ENCODE data around the gene ZNF783. TPM values are rescaled to one million over a fixed set of nuclear protein-coding genes. Genes with fewer than 3 reads are reported as not detected.
"Not testable (repeated sequence)": the region's sequence is repeated elsewhere in the genome, so short reads cannot be mapped to it uniquely, and the experiment has no call there.

Gene ZNF783
- total and polyA plus RNA-seq, 7 donors = 1.2 to 15.2 (median 9.4) TPM

DNA sequence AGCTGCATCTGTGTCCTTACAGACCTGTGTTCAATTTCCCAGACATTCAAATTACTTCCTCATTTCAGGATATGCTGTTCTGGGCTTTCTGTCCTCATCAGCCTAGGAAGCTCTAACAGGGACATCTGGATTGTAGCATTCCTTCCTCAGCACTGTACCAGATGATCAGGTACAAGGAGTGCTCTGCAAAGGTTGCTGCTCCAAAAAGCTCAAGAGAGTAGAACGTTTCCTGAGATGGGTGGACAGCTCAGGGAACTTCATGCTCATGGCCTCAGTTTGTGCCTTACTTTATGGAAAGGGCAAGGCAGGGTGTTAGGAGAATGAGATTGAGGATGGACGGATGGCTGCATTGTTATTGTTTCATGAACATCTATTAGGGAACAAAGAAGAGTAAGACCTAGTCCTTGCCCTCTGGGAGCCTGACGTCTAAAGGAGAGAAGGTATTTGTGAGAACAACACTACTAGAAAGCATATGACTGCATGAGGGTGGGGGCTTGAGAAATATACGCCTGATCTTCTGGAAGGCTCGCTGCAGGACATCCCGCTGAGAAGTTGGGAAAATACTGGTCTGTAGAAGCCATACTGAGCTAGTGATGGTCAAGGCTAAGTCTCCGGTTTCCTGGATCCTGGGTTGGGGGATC lies 33.0 kb upstream of the ZNF783 start:
- H3K9me3 ChIP-seq = no peaks in the 10 kb centered on the region
- no peak overlapping the region for H3K27ac ChIP-seq
- no peaks in the 10 kb centered on the region for H3K27me3 ChIP-seq
- intact Hi-C loops (cut with DNase I) = no loop called here
- no peak overlapping the region for H3K4me3 ChIP-seq
- H3K4me1 ChIP-seq = no peaks in the 10 kb centered on the region
- WGBS, 2 donors = 54 to 61% methylated on average over 7 of the region's 7 CpGs
- no peak for DNase-seq
- peaks cover 7 to 20% (median 13%) of the 10 kb centered on the region in 4 donors for H3K36me3 ChIP-seq
- TF ChIP-seq POLR2AphosphoS5 (IDR thresholded peaks at IDR 0.05) (no peak), POLR2A (IDR thresholded peaks at IDR 0.05) (no peak), EP300 (IDR thresholded peaks at IDR 0.05) (no peak)
- TF ChIP-seq, protein P1, sequence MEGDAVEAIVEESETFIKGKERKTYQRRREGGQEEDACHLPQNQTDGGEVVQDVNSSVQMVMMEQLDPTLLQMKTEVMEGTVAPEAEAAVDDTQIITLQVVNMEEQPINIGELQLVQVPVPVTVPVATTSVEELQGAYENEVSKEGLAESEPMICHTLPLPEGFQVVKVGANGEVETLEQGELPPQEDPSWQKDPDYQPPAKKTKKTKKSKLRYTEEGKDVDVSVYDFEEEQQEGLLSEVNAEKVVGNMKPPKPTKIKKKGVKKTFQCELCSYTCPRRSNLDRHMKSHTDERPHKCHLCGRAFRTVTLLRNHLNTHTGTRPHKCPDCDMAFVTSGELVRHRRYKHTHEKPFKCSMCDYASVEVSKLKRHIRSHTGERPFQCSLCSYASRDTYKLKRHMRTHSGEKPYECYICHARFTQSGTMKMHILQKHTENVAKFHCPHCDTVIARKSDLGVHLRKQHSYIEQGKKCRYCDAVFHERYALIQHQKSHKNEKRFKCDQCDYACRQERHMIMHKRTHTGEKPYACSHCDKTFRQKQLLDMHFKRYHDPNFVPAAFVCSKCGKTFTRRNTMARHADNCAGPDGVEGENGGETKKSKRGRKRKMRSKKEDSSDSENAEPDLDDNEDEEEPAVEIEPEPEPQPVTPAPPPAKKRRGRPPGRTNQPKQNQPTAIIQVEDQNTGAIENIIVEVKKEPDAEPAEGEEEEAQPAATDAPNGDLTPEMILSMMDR (IDR thresholded peaks at IDR 0.05) = no peak

- intact Hi-C loops (cut with DNase I) = no loop called here
- Histone ChIP-seq H3K4me1 (no peaks in the 10 kb centered on the region), H3K27me3 (no peaks in the 10 kb centered on the region), H3K27ac (no peak overlapping the region), H3K4me3 (no peak overlapping the region), H3K36me3 (peaks cover 2 to 14% (median 8%) of the 10 kb centered on the region in 4 donors), H3K9me3 (no peaks in the 10 kb centered on the region)
- no peak for DNase-seq
- WGBS, 2 donors = 35 to 71% methylated on average over 6 of the region's 6 CpGs
- TF ChIP-seq POLR2A (IDR thresholded peaks at IDR 0.05) (no peak), POLR2AphosphoS5 (IDR thresholded peaks at IDR 0.05) (peak in 2 of 4 donors; percentile 26 to 36)
- TF ChIP-seq, protein P1 (IDR thresholded peaks at IDR 0.05) = no peak
Measured at GRCh38 chr7:149229526-149229925, 32.5 kb upstream of the ZNF783 start.

DNA sequence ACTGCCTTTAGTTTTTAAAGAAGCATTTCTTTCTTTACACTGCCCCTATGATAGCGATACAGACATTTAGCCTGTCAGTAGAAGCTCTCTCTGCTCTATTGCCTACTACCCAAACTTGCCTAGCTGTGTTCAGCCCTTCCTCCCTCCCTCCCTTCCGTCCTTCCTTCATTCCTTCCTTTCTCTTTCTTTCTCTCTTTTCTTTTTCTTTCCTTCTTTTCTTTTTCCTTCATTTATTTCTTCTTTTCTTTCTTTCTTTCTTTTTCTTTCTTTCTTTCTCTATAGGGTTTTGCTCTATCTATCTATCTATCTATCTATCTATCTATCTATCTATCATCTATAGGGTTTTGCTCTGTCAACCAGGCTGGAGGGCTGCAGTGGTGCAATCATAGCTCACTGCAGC lies 29.6 kb upstream of the ZNF783 start:
- 63 to 83% methylated on average over 2 of the region's 2 CpGs for WGBS, 2 donors
- intact Hi-C loops (cut with DNase I) = no loop called here
- TF ChIP-seq EP300 (IDR thresholded peaks at IDR 0.05) (no peak), POLR2AphosphoS5 (IDR thresholded peaks at IDR 0.05) (no peak), POLR2A (IDR thresholded peaks at IDR 0.05) (no peak)
- TF ChIP-seq, protein P1 (IDR thresholded peaks at IDR 0.05) = no peak
- Histone ChIP-seq H3K27ac (no peak overlapping the region), H3K4me3 (no peak overlapping the region), H3K9me3 (no peaks in the 10 kb centered on the region), H3K36me3 (no peaks in the 10 kb centered on the region), H3K27me3 (peaks cover 0 to under 1% (median 0%) of the 10 kb centered on the region in 3 donors), H3K4me1 (no peaks in the 10 kb centered on the region)
- no peak for DNase-seq

DNA sequence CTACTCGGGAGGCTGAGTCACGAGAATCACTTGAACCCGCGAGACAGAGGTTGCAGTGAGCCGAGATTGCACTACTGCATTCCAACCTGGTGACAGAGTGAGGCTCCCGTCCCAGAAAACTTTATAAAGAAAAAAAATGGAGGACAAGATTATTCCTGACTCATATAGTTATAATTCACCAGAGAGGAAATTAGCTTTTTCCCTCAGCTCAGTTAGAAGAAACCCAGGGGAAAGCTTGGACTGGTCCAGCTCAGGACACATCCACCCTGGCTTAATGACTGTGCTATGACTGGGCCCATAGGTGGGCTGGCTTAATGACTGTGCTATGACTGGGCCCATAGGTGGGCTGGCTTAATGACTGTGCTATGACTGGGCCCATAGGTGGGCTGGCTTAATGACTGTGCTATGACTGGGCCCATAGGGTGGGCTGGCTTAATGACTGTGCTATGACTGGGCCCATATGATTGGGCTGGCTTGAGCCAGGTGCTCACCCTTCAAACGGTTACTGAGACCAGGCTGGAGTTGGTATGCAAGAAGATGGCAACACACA lies 28.3 kb upstream of the ZNF783 start:
- intact Hi-C loops (cut with DNase I); H3K4me3 ChIP-seq; H3K36me3 ChIP-seq; H3K9me3 ChIP-seq; H3K27ac ChIP-seq; DNase-seq; H3K27me3 ChIP-seq; H3K4me1 ChIP-seq: not testable (repeated sequence)
- WGBS, 2 donors = 84 to 89% methylated on average over 7 of the region's 7 CpGs

DNA sequence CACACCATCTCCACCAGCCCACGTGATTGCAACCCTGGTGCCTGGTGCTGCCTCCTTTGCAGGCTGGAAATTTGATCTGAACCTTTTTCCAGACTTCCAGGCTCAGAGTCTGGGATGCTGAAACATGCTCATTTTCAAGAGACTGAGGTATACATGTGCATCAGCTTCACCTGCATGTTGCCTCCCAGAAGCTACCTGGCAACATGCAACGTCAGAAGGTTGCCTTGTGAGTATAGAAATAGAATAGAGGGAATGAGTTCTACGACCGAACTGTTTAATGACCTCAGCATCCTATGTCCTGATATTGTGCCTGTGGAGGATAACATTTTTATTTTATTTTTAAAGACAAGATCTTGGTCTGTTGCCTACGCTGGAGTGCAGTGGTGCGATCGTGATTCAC lies 24.5 kb upstream of the ZNF783 start:
- Histone ChIP-seq H3K27ac (no peak overlapping the region), H3K27me3 (peaks cover 0 to 2% (median 0%) of the 10 kb centered on the region in 3 donors), H3K4me1 (peaks cover 0 to 22% (median 17%) of the 10 kb centered on the region in 4 donors), H3K9me3 (no peaks in the 10 kb centered on the region), H3K4me3 (no peak overlapping the region), H3K36me3 (no peaks in the 10 kb centered on the region)
- intact Hi-C loops (cut with DNase I) = loop anchor here (5.0 kb wide), 1 partner anchor 40 kb away; the partner anchor contains the start of gene ZNF282
- WGBS, 2 donors = 81 to 86% methylated on average over 7 of the region's 7 CpGs
- TF ChIP-seq POLR2A (IDR thresholded peaks at IDR 0.05) (no peak), EP300 (IDR thresholded peaks at IDR 0.05) (no peak), POLR2AphosphoS5 (IDR thresholded peaks at IDR 0.05) (no peak)
- TF ChIP-seq, protein P1 (IDR thresholded peaks at IDR 0.05) = no peak
- no peak for DNase-seq
